A673 (cell line): ENCODE measurements around the gene TMEM266. TPM values are rescaled to one million over a fixed set of nuclear protein-coding genes. Genes with fewer than 3 reads are reported as not detected.

Experiments
- BruUV-seq: library from RNA; stranded (reverse); fragments of 400-500 nt; replicated peaks from 2 replicates; lab custom pipeline; 2021; lab: Mats Ljungman, UMichigan
- CTCF ChIA-PET: fragments of 300-600 bp; sonication (Branson Sonifier 250); formaldehyde crosslinking; loops from one replicate; lab custom pipeline; 2022; ENCODE audit warnings: antibody characterized with exemption; lab: Charles Lee
- POLR2A ChIA-PET: fragments of 300-600 bp; sonication (Branson Sonifier 250); formaldehyde crosslinking; loops from one replicate; lab custom pipeline; 2022; ENCODE audit warnings: antibody characterized with exemption; ENCODE audit not compliant: low non-redundant PET; lab: Charles Lee
- DNase-seq: peaks from one replicate; pipeline ENCODE4 v3.0.0-alpha.2; 2015; ENCODE audit warnings: low spot score
- H3K27ac ChIP-seq: fragments of 200-600 bp; sonication (generic); 2 replicates; pipeline ENCODE4 v1.5.1; 2016; ENCODE audit warnings: mixed run types, low read depth, mild to moderate bottlenecking, mixed read lengths, antibody characterized with exemption, low read length; ENCODE audit not compliant: poor library complexity, severe bottlenecking
- H3K27me3 ChIP-seq: fragments of 200-600 bp; sonication (generic); replicated peaks from 2 replicates; pipeline ENCODE4 v1.6.1; 2017; ENCODE audit warnings: mixed run types, low read depth, mild to moderate bottlenecking, mixed read lengths, antibody characterized with exemption, low read length; ENCODE audit not compliant: insufficient read depth, poor library complexity
- H3K36me3 ChIP-seq: fragments of 200-600 bp; sonication (generic); 2 replicates; pipeline ENCODE4 v1.6.1; 2016; ENCODE audit warnings: mixed run types, mild to moderate bottlenecking, mixed read lengths, antibody characterized with exemption, low read length; ENCODE audit not compliant: insufficient read depth, poor library complexity, severe bottlenecking
- H3K4me1 ChIP-seq: fragments of 200-600 bp; sonication (generic); 2 replicates; pipeline ENCODE4 v1.6.1; 2017; ENCODE audit warnings: mixed run types, mild to moderate bottlenecking, mixed read lengths, antibody characterized with exemption, low read length; ENCODE audit not compliant: insufficient read depth, poor library complexity, severe bottlenecking
- H3K4me3 ChIP-seq: fragments of 200-600 bp; sonication (generic); 2 replicates; pipeline ENCODE4 v1.5.1; 2016; ENCODE audit warnings: low read depth, mixed run types, mild to moderate bottlenecking, mixed read lengths, low read length; ENCODE audit not compliant: poor library complexity, severe bottlenecking
- H3K9me3 ChIP-seq: fragments of 200-600 bp; sonication (generic); 2 replicates; pipeline ENCODE4 v1.6.1; 2016; ENCODE audit warnings: mixed run types, low read depth, mild to moderate bottlenecking, mixed read lengths, antibody characterized with exemption, low read length; ENCODE audit not compliant: poor library complexity, severe bottlenecking
- EZH2 ChIP-seq: fragments of 200-600 bp; sonication (generic); IDR thresholded peaks from 2 replicates; pipeline ENCODE4 v1.6.1; 2017; ENCODE audit warnings: borderline replicate concordance, low read depth, mild to moderate bottlenecking, mixed read lengths, antibody characterized with exemption, low read length; ENCODE audit not compliant: poor library complexity, severe bottlenecking
- intact Hi-C: fragments of 100-400 bp; cut with micrococcal nuclease; formaldehyde crosslinking; loops from one replicate; pipeline ENCODE4 v1.10.0; 2022; ENCODE audit not compliant: unreplicated experiment
- total RNA-seq: library from RNA; stranded (reverse); gene quantifications from 2 replicates; pipeline ENCODE4 v1.2.3, GENCODE V29; 2021
- TF ChIP-seq, protein P1 (sequence below): fragments of 300-800, 200-600 bp; sonication (generic); conservative IDR thresholded peaks from 2 replicates; pipeline ENCODE4 v1.5.1; 2017; ENCODE audit warnings: low read depth, mild to moderate bottlenecking, antibody characterized with exemption, low read length, moderate library complexity, mixed read lengths

TMEM266 gene
- total RNA-seq, 1 experiment from 2014 or later = not detected

DNA sequence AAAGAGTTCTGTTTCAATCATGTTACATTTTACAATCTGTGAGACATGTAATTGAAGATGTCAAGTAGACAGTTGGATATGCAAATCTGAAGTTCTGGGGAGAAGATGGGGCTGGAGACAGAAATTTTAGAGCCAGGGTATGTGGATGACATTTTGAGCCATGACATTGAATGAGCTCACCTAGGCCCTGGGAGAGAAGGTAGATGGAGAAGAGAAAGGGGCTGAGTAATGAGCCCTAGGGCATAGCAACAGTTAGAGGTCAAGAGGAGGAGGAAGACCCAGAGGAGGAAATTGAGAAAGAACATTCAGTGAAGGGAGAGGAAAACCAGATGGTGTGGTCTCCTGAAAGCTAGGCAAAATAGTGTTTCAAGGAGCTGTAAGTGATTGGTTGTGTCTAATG is 15.3 kb downstream of the TMEM266 start:
- H3K27ac ChIP-seq = no peak overlapping the region
- H3K9me3 ChIP-seq = no peaks in the 10 kb centered on the region
- H3K4me3 ChIP-seq = no peak overlapping the region
- intact Hi-C loops = no loop called here
- H3K36me3 ChIP-seq = no peaks in the 10 kb centered on the region
- TF ChIP-seq, protein P1, sequence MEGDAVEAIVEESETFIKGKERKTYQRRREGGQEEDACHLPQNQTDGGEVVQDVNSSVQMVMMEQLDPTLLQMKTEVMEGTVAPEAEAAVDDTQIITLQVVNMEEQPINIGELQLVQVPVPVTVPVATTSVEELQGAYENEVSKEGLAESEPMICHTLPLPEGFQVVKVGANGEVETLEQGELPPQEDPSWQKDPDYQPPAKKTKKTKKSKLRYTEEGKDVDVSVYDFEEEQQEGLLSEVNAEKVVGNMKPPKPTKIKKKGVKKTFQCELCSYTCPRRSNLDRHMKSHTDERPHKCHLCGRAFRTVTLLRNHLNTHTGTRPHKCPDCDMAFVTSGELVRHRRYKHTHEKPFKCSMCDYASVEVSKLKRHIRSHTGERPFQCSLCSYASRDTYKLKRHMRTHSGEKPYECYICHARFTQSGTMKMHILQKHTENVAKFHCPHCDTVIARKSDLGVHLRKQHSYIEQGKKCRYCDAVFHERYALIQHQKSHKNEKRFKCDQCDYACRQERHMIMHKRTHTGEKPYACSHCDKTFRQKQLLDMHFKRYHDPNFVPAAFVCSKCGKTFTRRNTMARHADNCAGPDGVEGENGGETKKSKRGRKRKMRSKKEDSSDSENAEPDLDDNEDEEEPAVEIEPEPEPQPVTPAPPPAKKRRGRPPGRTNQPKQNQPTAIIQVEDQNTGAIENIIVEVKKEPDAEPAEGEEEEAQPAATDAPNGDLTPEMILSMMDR = no peak
- TF ChIP-seq EZH2 = no peak
- CTCF ChIA-PET = no interaction called here
- POLR2A ChIA-PET = interaction anchor here (0.6 to 0.7 kb wide), 2 partner anchors 13 to 754 kb away, joined by 3 read pairs; no protein-coding TSS in a partner anchor
- no peaks in the 10 kb centered on the region for H3K27me3 ChIP-seq
- H3K4me1 ChIP-seq = no peaks in the 10 kb centered on the region
- no TSS peak for BruUV-seq
- DNase-seq = no peak

DNA sequence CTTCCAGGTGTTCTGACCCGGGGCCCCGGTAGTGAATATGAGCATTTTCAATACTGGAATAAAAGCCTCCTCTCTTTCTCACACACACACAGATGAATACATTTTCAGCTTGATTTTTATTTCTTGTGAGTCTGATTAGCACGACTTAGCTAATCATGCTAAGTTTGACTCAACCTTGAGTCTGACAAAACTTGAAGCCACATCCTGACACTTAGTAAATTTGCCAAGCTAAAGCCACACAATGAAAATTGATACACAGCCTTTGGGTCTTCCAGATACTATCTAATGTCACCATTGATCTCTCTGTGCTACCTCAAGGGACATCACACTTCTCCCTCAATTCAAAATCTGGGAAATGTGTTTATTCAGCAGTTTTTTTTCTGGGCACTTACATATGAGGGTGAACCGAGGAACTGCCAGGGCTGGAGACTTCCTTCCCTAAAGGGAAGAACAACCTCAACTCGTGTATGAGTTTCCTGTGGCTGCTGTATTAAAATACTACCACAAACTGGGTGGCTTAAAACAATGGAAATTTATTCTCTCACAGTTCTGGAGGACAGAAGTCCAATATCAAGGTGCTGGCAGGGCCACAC is 18.6 kb downstream of the TMEM266 start:
- ChIA-PET CTCF (no interaction called here), POLR2A (no interaction called here)
- Histone ChIP-seq H3K4me3 (no peak overlapping the region), H3K9me3 (no peaks in the 10 kb centered on the region), H3K4me1 (no peaks in the 10 kb centered on the region), H3K36me3 (no peaks in the 10 kb centered on the region), H3K27me3 (no peaks in the 10 kb centered on the region), H3K27ac (no peak overlapping the region)
- no TSS peak for BruUV-seq
- TF ChIP-seq, protein P1 = no peak
- TF ChIP-seq EZH2 = no peak
- intact Hi-C loops = no loop called here
- no peak for DNase-seq

DNA sequence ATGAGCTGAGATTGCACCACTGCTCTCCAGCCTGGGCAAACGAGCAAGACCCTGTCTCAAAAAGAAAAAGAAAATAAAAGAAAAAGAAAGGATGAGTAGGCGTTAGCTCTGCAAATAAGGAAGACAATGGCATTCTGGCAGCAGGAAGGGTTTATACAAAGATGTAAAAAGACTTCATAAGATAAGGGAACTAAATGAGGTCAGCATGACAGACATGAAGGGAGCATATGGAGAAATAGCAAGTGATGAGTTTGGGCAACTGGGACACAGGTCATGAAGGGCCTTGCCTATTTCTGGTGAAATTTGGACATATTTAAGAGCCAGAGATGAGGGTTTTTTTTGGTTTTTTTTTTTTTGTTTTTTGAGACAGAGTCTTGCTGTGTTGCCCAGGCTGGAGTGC is 24.5 kb downstream of the TMEM266 start:
- Histone ChIP-seq H3K4me3 (no peak overlapping the region), H3K9me3 (no peaks in the 10 kb centered on the region), H3K27ac (no peak overlapping the region), H3K4me1 (no peaks in the 10 kb centered on the region), H3K27me3 (no peaks in the 10 kb centered on the region), H3K36me3 (no peaks in the 10 kb centered on the region)
- intact Hi-C loops = no loop called here
- no TSS peak for BruUV-seq
- CTCF ChIA-PET = no interaction called here
- TF ChIP-seq EZH2 = no peak
- TF ChIP-seq, protein P1 = no peak
- POLR2A ChIA-PET = no interaction called here
- no peak for DNase-seq
